ENCODE results near the gene RAB3GAP1. TPM values are rescaled to one million over a fixed set of nuclear protein-coding genes. Genes with fewer than 3 reads are reported as not detected.

Gene RAB3GAP1
- total and polyA plus RNA-seq, 2 of the 4 experiments (the other 2 are of a cell fraction): 21.2 to 65.8 TPM

DNA sequence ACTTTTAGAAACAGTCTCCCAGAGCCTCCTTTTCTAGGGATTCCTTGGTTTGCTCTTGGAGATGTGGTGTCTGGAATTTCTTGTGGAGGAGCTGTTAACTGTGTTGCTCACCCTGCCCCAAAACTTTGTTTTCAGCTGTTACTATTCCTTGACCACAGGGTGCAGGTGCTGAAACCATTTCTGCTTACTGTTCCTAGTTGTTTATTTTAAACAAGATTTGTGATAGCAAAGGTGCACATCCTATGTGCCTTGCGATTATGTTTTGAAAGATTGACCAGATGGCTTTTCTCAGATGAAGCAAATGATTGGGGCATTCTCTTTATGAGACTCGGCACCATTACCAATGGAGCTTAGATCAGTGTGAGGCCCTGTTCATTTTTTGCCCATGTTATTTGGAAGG is 111.2 kb downstream of the RAB3GAP1 start:
- Histone ChIP-seq H4K91ac (ENCODE audit: insufficient read depth, low read depth, low read length) (no peak overlapping the region), H3K23ac (ENCODE audit: low read depth, low read length) (no peak overlapping the region), H2BK15ac (ENCODE audit: low read depth, low read length) (no peak overlapping the region), H2AK9ac (replicated peaks; ENCODE audit: low read depth, low read length, poor library complexity) (no peak overlapping the region), H3K4me2 (ENCODE audit: low read depth, low read length) (no peak overlapping the region), H4K8ac (ENCODE audit: low read depth in 2 of 2, low read length in 2 of 2) (no peak overlapping the region), H3K14ac (replicated peaks; ENCODE audit: low read depth, low read length) (no peak overlapping the region), H3K9ac (ENCODE audit: low read depth, low read length) (no peak overlapping the region), H3K27ac (ENCODE audit: insufficient read depth, low read length) (no peak overlapping the region), H2BK20ac (ENCODE audit: low read depth, low read length) (no peak overlapping the region), H3K4me3 (ENCODE audit: insufficient read depth, low read depth, low read length) (no peak overlapping the region), H3K4me1 (ENCODE audit: control insufficient read depth, insufficient read depth, low read length) (no peaks in the 10 kb centered on the region), H2BK5ac (ENCODE audit: low read depth, low read length, poor library complexity, severe bottlenecking) (no peak overlapping the region), H3K9me1 (ENCODE audit: insufficient read depth, low read length) (peaks cover 3% of the 10 kb centered on the region; the same call in 1 of the 2 replicates), H3K27me3 (ENCODE audit: control insufficient read depth, insufficient read depth, low read length) (no peaks in the 10 kb centered on the region), H2BK120ac (ENCODE audit: low read depth, low read length) (no peak overlapping the region), H3K4ac (ENCODE audit: low read depth, low read length) (no peak overlapping the region), H3K9me3 (ENCODE audit: control insufficient read depth, insufficient read depth, low read length) (no peaks in the 10 kb centered on the region), H3K56ac (ENCODE audit: extremely low read depth, insufficient read depth, low read length) (no peak overlapping the region), H3K36me3 (ENCODE audit: control insufficient read depth, insufficient read depth, low read length) (peaks cover 20% of the 10 kb centered on the region), H2AFZ (replicated peaks; ENCODE audit: low read length, poor library complexity) (no peak overlapping the region), H4K5ac (ENCODE audit: low read depth, low read length) (no peak overlapping the region), H3K79me1 (ENCODE audit: low read depth in 1 of 2, low read length in 2 of 2) (peaks cover 7 to 8% of the 10 kb centered on the region in 2 experiments; a peak in 2 of 4 replicates), H3K18ac (ENCODE audit: low read depth, low read length) (no peak overlapping the region), H4K20me1 (ENCODE audit: insufficient read depth, low read length) (peaks cover 4% of the 10 kb centered on the region; the same call in 1 of the 2 replicates), H2AK5ac (ENCODE audit: low read depth, low read length) (no peak overlapping the region)
- CTCF ChIA-PET: no interaction called here
- no TSS peak for BruUV-seq (replicated peaks)
- dilution Hi-C loops (cut with HindIII; ENCODE audit: low sequenced_read_pairs, unreplicated experiment): no loop called here
- intact Hi-C loops (cut with micrococcal nuclease): loop anchor here (10.0 kb wide), 1 partner anchor 541 kb away; no protein-coding TSS in a partner anchor
- WGBS, 2 experiments (ENCODE audit: extremely low coverage in 2 of 2, insufficient read length in 1 of 2): 80% methylated on average over 2 of the region's 2 CpGs; no CpG with 5 or more reads in 1 of the 2 experiments
- DNase-seq (no peak), ATAC-seq (ENCODE audit: low read depth) (no peak)
- in situ Hi-C loops (cut with MboI; ENCODE audit: low sequenced_read_pairs): no loop called here
- TF ChIP-seq, protein P1, sequence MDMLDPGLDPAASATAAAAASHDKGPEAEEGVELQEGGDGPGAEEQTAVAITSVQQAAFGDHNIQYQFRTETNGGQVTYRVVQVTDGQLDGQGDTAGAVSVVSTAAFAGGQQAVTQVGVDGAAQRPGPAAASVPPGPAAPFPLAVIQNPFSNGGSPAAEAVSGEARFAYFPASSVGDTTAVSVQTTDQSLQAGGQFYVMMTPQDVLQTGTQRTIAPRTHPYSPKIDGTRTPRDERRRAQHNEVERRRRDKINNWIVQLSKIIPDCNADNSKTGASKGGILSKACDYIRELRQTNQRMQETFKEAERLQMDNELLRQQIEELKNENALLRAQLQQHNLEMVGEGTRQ (IDR thresholded peaks at IDR 0.05; ENCODE audit: low read depth, low read length): no peak
- TF ChIP-seq, protein P2, sequence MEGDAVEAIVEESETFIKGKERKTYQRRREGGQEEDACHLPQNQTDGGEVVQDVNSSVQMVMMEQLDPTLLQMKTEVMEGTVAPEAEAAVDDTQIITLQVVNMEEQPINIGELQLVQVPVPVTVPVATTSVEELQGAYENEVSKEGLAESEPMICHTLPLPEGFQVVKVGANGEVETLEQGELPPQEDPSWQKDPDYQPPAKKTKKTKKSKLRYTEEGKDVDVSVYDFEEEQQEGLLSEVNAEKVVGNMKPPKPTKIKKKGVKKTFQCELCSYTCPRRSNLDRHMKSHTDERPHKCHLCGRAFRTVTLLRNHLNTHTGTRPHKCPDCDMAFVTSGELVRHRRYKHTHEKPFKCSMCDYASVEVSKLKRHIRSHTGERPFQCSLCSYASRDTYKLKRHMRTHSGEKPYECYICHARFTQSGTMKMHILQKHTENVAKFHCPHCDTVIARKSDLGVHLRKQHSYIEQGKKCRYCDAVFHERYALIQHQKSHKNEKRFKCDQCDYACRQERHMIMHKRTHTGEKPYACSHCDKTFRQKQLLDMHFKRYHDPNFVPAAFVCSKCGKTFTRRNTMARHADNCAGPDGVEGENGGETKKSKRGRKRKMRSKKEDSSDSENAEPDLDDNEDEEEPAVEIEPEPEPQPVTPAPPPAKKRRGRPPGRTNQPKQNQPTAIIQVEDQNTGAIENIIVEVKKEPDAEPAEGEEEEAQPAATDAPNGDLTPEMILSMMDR (conservative IDR thresholded peaks at IDR 0.05; ENCODE audit: low read depth, low read length): no peak
- TF ChIP-seq, protein P3, sequence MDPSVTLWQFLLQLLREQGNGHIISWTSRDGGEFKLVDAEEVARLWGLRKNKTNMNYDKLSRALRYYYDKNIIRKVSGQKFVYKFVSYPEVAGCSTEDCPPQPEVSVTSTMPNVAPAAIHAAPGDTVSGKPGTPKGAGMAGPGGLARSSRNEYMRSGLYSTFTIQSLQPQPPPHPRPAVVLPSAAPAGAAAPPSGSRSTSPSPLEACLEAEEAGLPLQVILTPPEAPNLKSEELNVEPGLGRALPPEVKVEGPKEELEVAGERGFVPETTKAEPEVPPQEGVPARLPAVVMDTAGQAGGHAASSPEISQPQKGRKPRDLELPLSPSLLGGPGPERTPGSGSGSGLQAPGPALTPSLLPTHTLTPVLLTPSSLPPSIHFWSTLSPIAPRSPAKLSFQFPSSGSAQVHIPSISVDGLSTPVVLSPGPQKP (IDR thresholded peaks at IDR 0.05; ENCODE audit: borderline replicate concordance, low read depth, low read length): no peak
- no peak for TF ChIP-seq NFE2L2 (IDR thresholded peaks at IDR 0.05; ENCODE audit: low read depth, low read length)
- TF ChIP-seq MXI1 (IDR thresholded peaks at IDR 0.05; ENCODE audit: borderline replicate concordance, low read depth, low read length): no peak
- TF ChIP-seq CHD1 (IDR thresholded peaks at IDR 0.05; ENCODE audit: low read depth, low read length): no peak
- TF ChIP-seq POLR2A (IDR thresholded peaks at IDR 0.05; ENCODE audit: low read depth, low read length): no peak
- no peak for TF ChIP-seq CEBPB (IDR thresholded peaks at IDR 0.05; ENCODE audit: low read depth, low read length)
- TF ChIP-seq RCOR1 (IDR thresholded peaks at IDR 0.05; ENCODE audit: insufficient replicate concordance, low read length): no peak
- no peak for TF ChIP-seq RFX5 (IDR thresholded peaks at IDR 0.05; ENCODE audit: low read depth, low read length)
- TF ChIP-seq RAD21 (IDR thresholded peaks at IDR 0.05; ENCODE audit: low read length): no peak
- no peak for TF ChIP-seq SMC3 (IDR thresholded peaks at IDR 0.05; ENCODE audit: low read depth, low read length)
- POLR2A ChIA-PET (ENCODE audit: unreplicated experiment): no interaction called here
